GM19239 (cell line): ENCODE measurements around the gene ARFIP1.
A peak's percentile ranks its signal among the peaks of the same experiment; 100 is the strongest.
"Not testable (repeated sequence)": the region's sequence is repeated elsewhere in the genome, so short reads cannot be mapped to it uniquely, and the experiment has no call there.

Experiments used
- DNase-seq: peaks from one replicate; pipeline ENCODE4 v3.0.0; 2011; ENCODE audit warnings: low spot score; ENCODE audit not compliant: insufficient read length
- FAIRE-seq: peaks from 2 replicates; lab custom pipeline; 2011; peaks lifted over from hg19 to GRCh38; lab: Jason Lieb, UNC

The ARFIP1 gene

GRCh38 chr4:152885185-152885584 is 105.4 kb downstream of the ARFIP1 start:
- DNase-seq (no peak), FAIRE-seq (no peak)

- DNase-seq (no peak), FAIRE-seq (no peak)
Measured at GRCh38 chr4:152886201-152886600, 106.4 kb downstream of the ARFIP1 start.

GRCh38 chr4:152887981-152888380 is 108.2 kb downstream of the ARFIP1 start:
- no peak for FAIRE-seq

GRCh38 chr4:152892974-152893373 is 113.2 kb downstream of the ARFIP1 start:
- FAIRE-seq = no peak
- DNase-seq = no peak

More at GRCh38 chr4:152887981-152888380, 108.2 kb downstream of the ARFIP1 start:
- DNase-seq = no peak

GRCh38 chr4:152894673-152895072 is 114.9 kb downstream of the ARFIP1 start:
- FAIRE-seq (no peak), DNase-seq (no peak)

- DNase-seq (no peak), FAIRE-seq (no peak)
Measured at GRCh38 chr4:152896811-152897210, 117.1 kb downstream of the ARFIP1 start.

- not testable (repeated sequence) for DNase-seq, FAIRE-seq
Measured at GRCh38 chr4:152898133-152898532, 118.4 kb downstream of the ARFIP1 start.

- FAIRE-seq = no peak
- no peak for DNase-seq
Measured at GRCh38 chr4:152898606-152899005, 118.9 kb downstream of the ARFIP1 start.

GRCh38 chr4:152900395-152900794 is 120.6 kb downstream of the ARFIP1 start:
- DNase-seq (no peak), FAIRE-seq (no peak)

- FAIRE-seq (no peak), DNase-seq (no peak)
Measured at GRCh38 chr4:152901205-152901604, 121.5 kb downstream of the ARFIP1 start.

GRCh38 chr4:152903658-152904057 is 123.9 kb downstream of the ARFIP1 start:
- DNase-seq = no peak
- FAIRE-seq = no peak

- no peak for FAIRE-seq
Measured at GRCh38 chr4:152909901-152910300, 130.1 kb downstream of the ARFIP1 start.

GRCh38 chr4:152910521-152910920 is 130.8 kb downstream of the ARFIP1 start:
- DNase-seq = no peak
- no peak for FAIRE-seq

More at GRCh38 chr4:152909901-152910300, 130.1 kb downstream of the ARFIP1 start:
- no peak for DNase-seq

- DNase-seq (no peak), FAIRE-seq (no peak)
Measured at GRCh38 chr4:152917543-152918395, 138.0 kb downstream of the ARFIP1 start.

GRCh38 chr4:152919826-152920225 is 140.1 kb downstream of the ARFIP1 start:
- DNase-seq = no peak
- FAIRE-seq = no peak

GRCh38 chr4:152920768-152921167 is 141.0 kb downstream of the ARFIP1 start:
- DNase-seq (no peak), FAIRE-seq (no peak)

- FAIRE-seq (no peak), DNase-seq (no peak)
Measured at GRCh38 chr4:152921284-152921683, 141.5 kb downstream of the ARFIP1 start.

GRCh38 chr4:152925851-152926250 is 146.1 kb downstream of the ARFIP1 start:
- DNase-seq (no peak), FAIRE-seq (no peak)

- FAIRE-seq (no peak), DNase-seq (no peak)
Measured at GRCh38 chr4:152926959-152927358, 147.2 kb downstream of the ARFIP1 start.

- FAIRE-seq = peak; percentile 64
- no peak for DNase-seq
Measured at GRCh38 chr4:152927737-152928136, 148.0 kb downstream of the ARFIP1 start.

GRCh38 chr4:152928286-152928685 is 148.5 kb downstream of the ARFIP1 start:
- FAIRE-seq (no peak), DNase-seq (no peak)

GRCh38 chr4:152929888-152930287 is 150.1 kb downstream of the ARFIP1 start:
- no peak for DNase-seq
- FAIRE-seq = no peak
